ENCODE results near the gene SCYGR3. TPM values are rescaled to one million over a fixed set of nuclear protein-coding genes. Genes with fewer than 3 reads are reported as not detected.

SCYGR3 gene
- total RNA-seq, 2 donors from 2014 or later = not detected

DNA sequence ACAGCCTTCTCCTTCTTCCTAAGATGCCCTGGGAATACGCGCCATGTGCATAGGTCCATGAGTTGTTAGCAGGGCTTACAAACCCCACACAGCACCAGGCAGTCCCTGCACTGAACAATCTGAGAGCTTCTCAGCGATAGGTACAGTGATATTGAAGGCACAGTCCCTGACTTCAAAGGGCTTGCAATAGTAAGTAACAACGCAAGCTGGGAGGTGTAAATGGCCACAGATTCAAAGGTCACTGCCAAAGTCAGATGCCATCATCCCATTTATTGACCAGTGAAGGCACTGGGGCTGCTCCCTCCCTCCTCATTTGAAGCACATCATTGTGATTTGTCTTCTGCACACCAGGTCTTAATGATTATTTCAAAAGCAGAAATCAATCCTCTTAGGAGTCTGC lies 541 bp upstream of the SCYGR3 start:
- Histone ChIP-seq H3K4me3 (no peak overlapping the region), H3K27ac (no peak overlapping the region), H3K4me1 (ENCODE audit: control insufficient read depth in 1 of 2, low read depth in 2 of 2) (no peaks in the 10 kb centered on the region), H3K36me3 (no peaks in the 10 kb centered on the region), H3K27me3 (replicated peaks; ENCODE audit: insufficient read depth) (no peaks in the 10 kb centered on the region), H3K9me3 (no peaks in the 10 kb centered on the region)
- TF ChIP-seq, protein P1, sequence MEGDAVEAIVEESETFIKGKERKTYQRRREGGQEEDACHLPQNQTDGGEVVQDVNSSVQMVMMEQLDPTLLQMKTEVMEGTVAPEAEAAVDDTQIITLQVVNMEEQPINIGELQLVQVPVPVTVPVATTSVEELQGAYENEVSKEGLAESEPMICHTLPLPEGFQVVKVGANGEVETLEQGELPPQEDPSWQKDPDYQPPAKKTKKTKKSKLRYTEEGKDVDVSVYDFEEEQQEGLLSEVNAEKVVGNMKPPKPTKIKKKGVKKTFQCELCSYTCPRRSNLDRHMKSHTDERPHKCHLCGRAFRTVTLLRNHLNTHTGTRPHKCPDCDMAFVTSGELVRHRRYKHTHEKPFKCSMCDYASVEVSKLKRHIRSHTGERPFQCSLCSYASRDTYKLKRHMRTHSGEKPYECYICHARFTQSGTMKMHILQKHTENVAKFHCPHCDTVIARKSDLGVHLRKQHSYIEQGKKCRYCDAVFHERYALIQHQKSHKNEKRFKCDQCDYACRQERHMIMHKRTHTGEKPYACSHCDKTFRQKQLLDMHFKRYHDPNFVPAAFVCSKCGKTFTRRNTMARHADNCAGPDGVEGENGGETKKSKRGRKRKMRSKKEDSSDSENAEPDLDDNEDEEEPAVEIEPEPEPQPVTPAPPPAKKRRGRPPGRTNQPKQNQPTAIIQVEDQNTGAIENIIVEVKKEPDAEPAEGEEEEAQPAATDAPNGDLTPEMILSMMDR (IDR thresholded peaks at IDR 0.05) = no peak
- ATAC-seq (ENCODE audit: insufficient number of reproducible peaks, low FRiP score, low read depth) = no peak
- DNase-seq (ENCODE audit: low spot score) = no peak

DNA sequence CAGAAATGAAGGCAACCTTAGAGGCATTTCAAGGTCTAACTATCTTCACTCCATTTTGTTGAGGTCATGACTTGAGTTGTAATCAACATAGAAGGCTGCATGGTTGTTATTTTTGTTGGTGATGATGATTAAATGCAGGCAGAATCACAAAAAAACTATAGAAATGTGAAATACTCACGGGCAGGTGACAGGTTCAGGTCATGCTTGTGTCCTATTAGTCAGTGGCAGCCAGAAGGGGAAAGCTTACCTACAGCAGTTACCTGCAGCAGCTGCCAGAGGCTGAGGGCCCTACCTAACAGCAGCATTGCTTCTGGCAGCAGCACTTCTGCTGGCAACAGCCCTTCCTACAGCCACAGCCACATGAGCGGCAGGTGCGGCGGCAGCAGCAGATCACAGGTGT lies 394 bp downstream of the SCYGR3 start:
- ATAC-seq (ENCODE audit: insufficient number of reproducible peaks, low FRiP score, low read depth) (no peak), DNase-seq (ENCODE audit: low spot score) (no peak)
- TF ChIP-seq, protein P1 (IDR thresholded peaks at IDR 0.05) = no peak
- Histone ChIP-seq H3K4me1 (ENCODE audit: control insufficient read depth in 1 of 2, low read depth in 2 of 2) (no peaks in the 10 kb centered on the region), H3K27me3 (replicated peaks; ENCODE audit: insufficient read depth) (no peaks in the 10 kb centered on the region), H3K36me3 (no peaks in the 10 kb centered on the region), H3K27ac (no peak overlapping the region), H3K9me3 (no peaks in the 10 kb centered on the region), H3K4me3 (no peak overlapping the region)

DNA sequence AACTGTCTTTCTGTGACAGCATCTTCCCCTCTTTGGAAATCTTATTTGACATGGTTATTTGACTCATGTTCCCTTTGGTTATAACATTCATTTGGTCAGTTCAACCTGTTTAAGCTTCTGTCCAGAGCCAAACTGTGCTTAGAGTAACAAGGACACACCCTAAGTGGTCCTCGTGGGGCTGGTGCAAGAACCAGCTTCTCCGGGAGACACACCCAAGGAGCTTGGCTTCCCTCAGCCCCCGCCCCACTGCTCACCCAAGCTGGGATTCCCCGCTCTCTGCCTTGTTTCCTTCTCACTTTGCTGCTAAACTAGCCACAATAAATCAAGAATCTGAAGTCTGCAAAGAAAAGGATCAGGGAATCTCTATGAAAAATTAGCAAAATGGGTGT lies 1.4 kb downstream of the SCYGR3 start:
- TF ChIP-seq, protein P1 (IDR thresholded peaks at IDR 0.05) = no peak
- no peaks in the 10 kb centered on the region for H3K4me1 ChIP-seq (ENCODE audit: control insufficient read depth in 1 of 2, low read depth in 2 of 2)
- no peak for ATAC-seq (ENCODE audit: insufficient number of reproducible peaks, low FRiP score, low read depth)

DNA sequence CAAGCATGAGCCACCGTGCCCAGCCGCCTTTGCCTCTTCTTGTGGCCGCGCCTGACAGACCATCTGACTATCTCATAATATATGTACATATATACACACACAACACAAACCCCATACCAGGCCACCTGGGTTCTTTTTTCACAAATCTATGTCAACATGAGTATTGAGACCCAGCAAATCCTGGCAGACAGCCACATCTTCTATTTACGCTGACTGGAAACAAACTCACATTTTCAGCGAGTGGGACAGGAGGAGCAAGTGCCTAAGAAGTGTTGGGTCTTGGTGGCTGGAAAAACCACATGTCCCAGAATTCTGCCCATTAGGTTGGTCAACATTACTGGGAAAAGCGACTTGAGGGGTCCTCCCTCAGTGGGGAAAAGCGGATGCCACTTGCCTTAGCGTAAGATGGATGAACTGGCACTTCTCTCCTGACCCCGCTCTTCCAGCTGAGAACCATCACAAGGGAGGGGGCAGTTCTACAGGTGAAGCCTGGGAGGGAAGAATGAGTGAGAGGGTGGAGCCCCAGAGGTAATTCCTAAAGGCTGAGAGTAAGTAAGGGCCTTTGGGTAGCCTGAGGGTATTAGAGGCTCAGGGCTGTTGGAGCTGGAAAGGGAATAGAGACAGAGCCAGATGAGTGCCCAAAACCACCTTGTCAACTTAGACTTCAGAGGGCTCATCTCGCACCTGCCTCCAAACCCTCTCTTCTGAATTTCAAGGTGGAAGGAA lies 1.9 kb downstream of the SCYGR3 start:
- no peaks in the 10 kb centered on the region for H3K9me3 ChIP-seq
- H3K4me3 ChIP-seq = no peak overlapping the region
- no peak overlapping the region for H3K27ac ChIP-seq
- TF ChIP-seq, protein P1 (IDR thresholded peaks at IDR 0.05) = no peak
- H3K36me3 ChIP-seq = no peaks in the 10 kb centered on the region
- H3K4me1 ChIP-seq (ENCODE audit: control insufficient read depth in 1 of 2, low read depth in 2 of 2) = no peaks in the 10 kb centered on the region
- no peaks in the 10 kb centered on the region for H3K27me3 ChIP-seq (replicated peaks; ENCODE audit: insufficient read depth)
- DNase-seq (ENCODE audit: low spot score) (no peak), ATAC-seq (ENCODE audit: insufficient number of reproducible peaks, low FRiP score, low read depth) (no peak)

More for the DNA sequence above, 1.4 kb downstream of the SCYGR3 start:
- Histone ChIP-seq H3K36me3 (no peaks in the 10 kb centered on the region), H3K27me3 (replicated peaks; ENCODE audit: insufficient read depth) (no peaks in the 10 kb centered on the region), H3K4me3 (no peak overlapping the region), H3K27ac (no peak overlapping the region), H3K9me3 (no peaks in the 10 kb centered on the region)
- no peak for DNase-seq (ENCODE audit: low spot score)

DNA sequence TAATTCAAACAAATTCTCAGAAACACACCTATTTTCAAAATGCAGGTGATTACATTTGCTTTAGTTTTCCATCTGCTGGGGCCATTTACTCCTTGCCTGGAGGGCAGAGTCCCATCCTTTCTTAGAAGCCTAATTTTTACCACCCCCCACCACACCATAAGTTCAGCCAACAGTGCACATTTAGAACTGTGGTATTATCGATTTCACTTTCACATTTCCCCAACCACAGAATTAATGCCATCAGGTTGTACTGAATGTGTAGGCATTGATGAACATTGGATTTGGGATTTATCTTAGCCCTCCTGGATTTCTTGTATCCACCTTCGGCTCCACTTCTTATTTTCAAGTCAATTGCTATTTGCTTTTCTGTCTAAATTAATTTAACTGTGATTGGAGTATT lies 4.5 kb downstream of the SCYGR3 start:
- ATAC-seq (ENCODE audit: insufficient number of reproducible peaks, low FRiP score, low read depth) = no peak
- no peak overlapping the region for H3K27ac ChIP-seq

More for the DNA sequence above, 4.5 kb downstream of the SCYGR3 start:
- no peaks in the 10 kb centered on the region for H3K27me3 ChIP-seq (replicated peaks; ENCODE audit: insufficient read depth)
- DNase-seq (ENCODE audit: low spot score) = no peak
- no peaks in the 10 kb centered on the region for H3K9me3 ChIP-seq
- TF ChIP-seq, protein P1 (IDR thresholded peaks at IDR 0.05) = no peak
- no peak overlapping the region for H3K4me3 ChIP-seq
- H3K4me1 ChIP-seq (ENCODE audit: control insufficient read depth in 1 of 2, low read depth in 2 of 2) = no peaks in the 10 kb centered on the region
- no peaks in the 10 kb centered on the region for H3K36me3 ChIP-seq

Data from thoracic aorta (tissue), 2 donors.